ENCODE results near the gene GRIK2. TPM values are rescaled to one million over a fixed set of nuclear protein-coding genes. Genes with fewer than 3 reads are reported as not detected.

GRIK2 gene
- total and polyA plus RNA-seq, 9 donors = 0.12 to 4.1 (median 0.89) TPM; not detected in 1

GRCh38 chr6:101803136-101803535 is 409.6 kb downstream of the GRIK2 start:
- intact Hi-C loops (cut with DNase I) = no loop called here
- H3K27me3 ChIP-seq = no peaks in the 10 kb centered on the region
- 0 to 40% (median 0%) methylated on average over 1 of the region's 1 CpG for WGBS, 3 donors
- DNase-seq = no peak
- H3K4me3 ChIP-seq = no peak overlapping the region
- no peaks in the 10 kb centered on the region for H3K36me3 ChIP-seq
- peaks cover 2% of the 10 kb centered on the region for H3K4me1 ChIP-seq (ENCODE audit: insufficient read depth)
- no peak overlapping the region for H3K27ac ChIP-seq
- no peaks in the 10 kb centered on the region for H3K9me3 ChIP-seq
- TF ChIP-seq POLR2A (IDR thresholded peaks at IDR 0.05) (no peak), CTCF (IDR thresholded peaks at IDR 0.05) (no peak)

GRCh38 chr6:101806241-101806640 is 412.7 kb downstream of the GRIK2 start:
- Histone ChIP-seq H3K27ac (no peak overlapping the region), H3K27me3 (no peaks in the 10 kb centered on the region), H3K36me3 (no peaks in the 10 kb centered on the region), H3K9me3 (no peaks in the 10 kb centered on the region), H3K4me3 (no peak overlapping the region), H3K4me1 (ENCODE audit: insufficient read depth) (peaks cover 2% of the 10 kb centered on the region)
- 22 to 42% (median 33%) methylated on average over 1 of the region's 1 CpG for WGBS, 3 donors
- intact Hi-C loops (cut with DNase I) = no loop called here
- DNase-seq = no peak
- TF ChIP-seq CTCF (IDR thresholded peaks at IDR 0.05) (no peak), POLR2A (IDR thresholded peaks at IDR 0.05) (no peak), EP300 (IDR thresholded peaks at IDR 0.05) (no peak)

GRCh38 chr6:101811108-101811507 is 417.6 kb downstream of the GRIK2 start:
- Histone ChIP-seq H3K4me3 (no peak overlapping the region), H3K9me3 (no peaks in the 10 kb centered on the region), H3K27ac (no peak overlapping the region), H3K27me3 (no peaks in the 10 kb centered on the region), H3K36me3 (no peaks in the 10 kb centered on the region), H3K4me1 (ENCODE audit: insufficient read depth) (no peaks in the 10 kb centered on the region)
- DNase-seq = no peak
- TF ChIP-seq EP300 (IDR thresholded peaks at IDR 0.05) = no peak
- no peak for TF ChIP-seq CTCF (IDR thresholded peaks at IDR 0.05)
- no peak for TF ChIP-seq POLR2A (IDR thresholded peaks at IDR 0.05)
- intact Hi-C loops (cut with DNase I) = no loop called here

GRCh38 chr6:101816716-101817115 is 423.2 kb downstream of the GRIK2 start:
- Histone ChIP-seq H3K27me3 (no peaks in the 10 kb centered on the region), H3K36me3 (no peaks in the 10 kb centered on the region), H3K9me3 (no peaks in the 10 kb centered on the region), H3K27ac (no peak overlapping the region), H3K4me3 (no peak overlapping the region), H3K4me1 (ENCODE audit: insufficient read depth) (no peaks in the 10 kb centered on the region)
- 85 to 90% (median 88%) methylated on average over 3 of the region's 3 CpGs for WGBS, 3 donors
- no peak for TF ChIP-seq EP300 (IDR thresholded peaks at IDR 0.05)
- no peak for TF ChIP-seq POLR2A (IDR thresholded peaks at IDR 0.05)
- intact Hi-C loops (cut with DNase I) = no loop called here
- DNase-seq = no peak

GRCh38 chr6:101818051-101818450 is 424.5 kb downstream of the GRIK2 start:
- no peaks in the 10 kb centered on the region for H3K27me3 ChIP-seq
- 57 to 67% (median 60%) methylated on average over 6 of the region's 6 CpGs for WGBS, 3 donors
- TF ChIP-seq CTCF (IDR thresholded peaks at IDR 0.05) (no peak), EP300 (IDR thresholded peaks at IDR 0.05) (no peak), POLR2A (IDR thresholded peaks at IDR 0.05) (no peak)
- no peak overlapping the region for H3K27ac ChIP-seq
- no peak for DNase-seq
- H3K9me3 ChIP-seq = no peaks in the 10 kb centered on the region
- H3K4me1 ChIP-seq (ENCODE audit: insufficient read depth) = no peaks in the 10 kb centered on the region
- intact Hi-C loops (cut with DNase I) = no loop called here
- H3K4me3 ChIP-seq = no peak overlapping the region
- H3K36me3 ChIP-seq = no peaks in the 10 kb centered on the region

Measured in ovary (tissue), 9 donors.